ENCODE data around the gene ZNF543. TPM values are rescaled to one million over a fixed set of nuclear protein-coding genes. Genes with fewer than 3 reads are reported as not detected.

Gene ZNF543
- total RNA-seq, 1 experiment from 2014 or later: 8.4 TPM

GRCh38 chr19:57348136-57348535, 27.9 kb downstream of the ZNF543 start:
- no peaks in the 10 kb centered on the region for H3K9me3 ChIP-seq (ENCODE audit: control insufficient read depth, low read depth, low read length)
- H3K56ac ChIP-seq (ENCODE audit: insufficient read length, low read depth, low read length): no peak overlapping the region
- H3K9ac ChIP-seq (ENCODE audit: extremely low read depth, insufficient read length, low read length): no peak overlapping the region
- no peak overlapping the region for H2BK5ac ChIP-seq (ENCODE audit: insufficient read length, low read length)
- H3K27me3 ChIP-seq (ENCODE audit: insufficient read depth, low read length): no peaks in the 10 kb centered on the region
- no peak overlapping the region for H3K23ac ChIP-seq (ENCODE audit: insufficient read length, low read depth, low read length)
- Mint-ChIP-seq H3K27me3 (ENCODE audit: low read depth) (peaks cover 13% of the 10 kb centered on the region), H3K36me3 (ENCODE audit: insufficient read depth in 1 of 3, low read depth in 3 of 3) (peaks cover 2 to 10% (median 2%) of the 10 kb centered on the region in 3 experiments; a peak in 4 of 7 replicates), H3K9me3 (no peaks in the 10 kb centered on the region), H3K27ac (no peak overlapping the region), H3K4me1 (peaks cover 12 to 20% of the 10 kb centered on the region in 2 experiments), H3K4me3 (no peak overlapping the region)
- peaks cover 3% of the 10 kb centered on the region for H3K79me1 ChIP-seq (ENCODE audit: insufficient read depth, low read depth, low read length, poor library complexity, severe bottlenecking)
- DNase-seq: no peak
- no peak overlapping the region for H3K27ac ChIP-seq (ENCODE audit: insufficient read length, low read depth, low read length)
- peaks cover 7% of the 10 kb centered on the region for H3K23me2 ChIP-seq (ENCODE audit: insufficient read length, low read depth, low read length, poor library complexity, severe bottlenecking)
- H3K4me2 ChIP-seq (ENCODE audit: insufficient read depth, insufficient read length, low read length): no peak overlapping the region
- H2BK120ac ChIP-seq (ENCODE audit: low read depth, low read length, poor library complexity, severe bottlenecking): no peak overlapping the region
- H2BK20ac ChIP-seq (ENCODE audit: low read depth, low read length, poor library complexity, severe bottlenecking): no peak overlapping the region
- TF ChIP-seq CTCF (conservative IDR thresholded peaks at IDR 0.05): no peak
- no peak overlapping the region for H3T11ph ChIP-seq (ENCODE audit: low read length)
- peaks cover 13% of the 10 kb centered on the region; the same call in 1 of the 2 replicates for H3K79me2 ChIP-seq (ENCODE audit: insufficient read depth, low read length)
- H4K91ac ChIP-seq (ENCODE audit: insufficient read length, low read depth, low read length): no peak overlapping the region
- H2AFZ ChIP-seq (ENCODE audit: low read length): no peak overlapping the region
- no peak overlapping the region for H3K14ac ChIP-seq (ENCODE audit: insufficient read depth, low read length)
- H4K5ac ChIP-seq (ENCODE audit: insufficient read length, low read depth, low read length): no peak overlapping the region
- no CpG with 5 or more reads among the region's 3 CpGs for WGBS (ENCODE audit: extremely low coverage, insufficient read length, low lambda C conversion rate)
- H4K20me1 ChIP-seq (ENCODE audit: control insufficient read depth, insufficient read depth, insufficient read length): no peaks in the 10 kb centered on the region
- H4K8ac ChIP-seq (replicated peaks; ENCODE audit: insufficient read length, low read depth, low read length): no peak overlapping the region
- no peak overlapping the region for H2BK15ac ChIP-seq (ENCODE audit: low read depth, low read length)
- H2AK5ac ChIP-seq (ENCODE audit: insufficient read length, low read length): no peak overlapping the region
- no peak overlapping the region for H3K4ac ChIP-seq (ENCODE audit: low read depth, low read length)
- H3K4me1 ChIP-seq (ENCODE audit: insufficient read depth, low read length): no peaks in the 10 kb centered on the region
- H3K18ac ChIP-seq (ENCODE audit: insufficient read length, low read depth, low read length): no peak overlapping the region
- H2BK12ac ChIP-seq (ENCODE audit: insufficient read length, low read depth, low read length): no peak overlapping the region

Data from H9 (cell line).